OCI-LY1 (cell line): ENCODE data around the gene IFT43.

ENCODE experiments used
- CTCF ChIP-seq: fragments of 200-600 bp; sonication (generic), shearing (Covaris generic); IDR thresholded peaks from 2 replicates; pipeline ENCODE4 v1.5.1; 2017; ENCODE audit warnings: mild to moderate bottlenecking, antibody characterized with exemption, low read length, moderate library complexity, mixed read lengths
- EZH2 ChIP-seq: fragments of 200-600 bp; sonication (generic), shearing (Covaris generic); IDR thresholded peaks from 2 replicates; pipeline ENCODE4 v1.8.0; 2017; ENCODE audit warnings: borderline replicate concordance, mixed run types, mild to moderate bottlenecking, antibody characterized with exemption, low read length, moderate library complexity, mixed read lengths

- TF ChIP-seq CTCF (no peak), EZH2 (no peak)
Observed at GRCh38 chr14:76113691-76114090, 128.1 kb downstream of the IFT43 start.
